KBM-7 (cell line): ENCODE results near the gene SLC5A1.

Source experiments
- DNase-seq: peaks from one replicate; pipeline ENCODE4 v3.0.0-alpha.2; 2015
- in situ Hi-C: fragments of 300-500 bp; cut with MboI; formaldehyde crosslinking; loops from 2 replicates; pipeline ENCODE4 v1.14.3; 2020; ENCODE audit warnings: low sequenced_read_pairs, low pct_unique_long_range_greater_than_20kb, mixed read lengths

SLC5A1 gene

GRCh38 chr22:32079130-32080089, 36.3 kb downstream of the SLC5A1 start:
- DNase-seq: no peak

GRCh38 chr22:32080904-32081303, 37.8 kb downstream of the SLC5A1 start:
- DNase-seq: peak; percentile 68
- in situ Hi-C loops: no loop called here

More at GRCh38 chr22:32079130-32080089, 36.3 kb downstream of the SLC5A1 start:
- in situ Hi-C loops: no loop called here

GRCh38 chr22:32082331-32082730, 39.3 kb downstream of the SLC5A1 start:
- in situ Hi-C loops: no loop called here

GRCh38 chr22:32083000-32083399, 39.9 kb downstream of the SLC5A1 start:
- in situ Hi-C loops: no loop called here
- no peak for DNase-seq

More at GRCh38 chr22:32082331-32082730, 39.3 kb downstream of the SLC5A1 start:
- DNase-seq: no peak

- no peak for DNase-seq
- in situ Hi-C loops: no loop called here
These were observed 40.8 kb downstream of the SLC5A1 start for GRCh38 chr22:32083814-32084213.

- no peak for DNase-seq
- in situ Hi-C loops: no loop called here
These were observed 45.0 kb downstream of the SLC5A1 start for GRCh38 chr22:32088084-32088483.

GRCh38 chr22:32097018-32097417, 54.0 kb downstream of the SLC5A1 start:
- DNase-seq: no peak
- in situ Hi-C loops: no loop called here

GRCh38 chr22:32097881-32098499, 54.9 kb downstream of the SLC5A1 start:
- no peak for DNase-seq
- in situ Hi-C loops: no loop called here

GRCh38 chr22:32100711-32101110, 57.6 kb downstream of the SLC5A1 start:
- in situ Hi-C loops: no loop called here
- DNase-seq: no peak

- in situ Hi-C loops: no loop called here
- DNase-seq: peak; percentile 9
These were observed 60.7 kb downstream of the SLC5A1 start for GRCh38 chr22:32103658-32104315.

GRCh38 chr22:32106930-32107329, 63.9 kb downstream of the SLC5A1 start:
- DNase-seq: peak; percentile 47
- in situ Hi-C loops: no loop called here

GRCh38 chr22:32112380-32112779, 69.3 kb downstream of the SLC5A1 start:
- DNase-seq: no peak
- in situ Hi-C loops: no loop called here

- in situ Hi-C loops: no loop called here
- no peak for DNase-seq
These were observed 76.6 kb downstream of the SLC5A1 start for GRCh38 chr22:32119568-32120235.

- DNase-seq: no peak
- in situ Hi-C loops: no loop called here
These were observed 77.5 kb downstream of the SLC5A1 start for GRCh38 chr22:32120603-32121002.

GRCh38 chr22:32122899-32123298, 79.8 kb downstream of the SLC5A1 start:
- no peak for DNase-seq
- in situ Hi-C loops: no loop called here

GRCh38 chr22:32123657-32124056, 80.6 kb downstream of the SLC5A1 start:
- no peak for DNase-seq

GRCh38 chr22:32127904-32128303, 84.8 kb downstream of the SLC5A1 start:
- DNase-seq: no peak
- in situ Hi-C loops: no loop called here

More at GRCh38 chr22:32123657-32124056, 80.6 kb downstream of the SLC5A1 start:
- in situ Hi-C loops: no loop called here

GRCh38 chr22:32130464-32130863, 87.4 kb downstream of the SLC5A1 start:
- no peak for DNase-seq
- in situ Hi-C loops: no loop called here

GRCh38 chr22:32132126-32132525, 89.1 kb downstream of the SLC5A1 start:
- no peak for DNase-seq
- in situ Hi-C loops: no loop called here
